B cell (primary cell): Measurements from ENCODE around the gene GRAP.

Source experiments
- CTCF ChIP-seq: fragments of 200-600 bp; IDR thresholded peaks from one replicate; pipeline ENCODE4 v1.8.0; 2022; ENCODE audit warnings: antibody characterized with exemption, mild to moderate bottlenecking
- EZH2 ChIP-seq: IDR thresholded peaks from 2 replicates; pipeline ENCODE4 v1.6.1; 2012; ENCODE audit warnings: borderline replicate concordance, low read depth, mild to moderate bottlenecking, moderate library complexity, low read length; ENCODE audit not compliant: insufficient read depth, poor library complexity, severe bottlenecking

GRCh38 chr17:19000531-19001325 lies 46.0 kb downstream of the GRAP start:
- no peak for TF ChIP-seq CTCF
- no peak for TF ChIP-seq EZH2
